Lung (tissue), 12 donors: ENCODE measurements around the gene TEDC2. TPM values are rescaled to one million over a fixed set of nuclear protein-coding genes. Genes with fewer than 3 reads are reported as not detected.

Source experiments
- ATAC-seq: fragments of 200-7000 bp; cut with Tn5 transposase; one replicate; pipeline ENCODE4 v1.9.1; 2020; ENCODE audit warnings: moderate number of reproducible peaks; ENCODE audit not compliant: insufficient read depth, low FRiP score
- DNase-seq, 3 donors: peaks; one replicate each; pipeline ENCODE4 v3.0.0-alpha.2; 2013 to 2017
- H3K27ac ChIP-seq, 2 donors: one replicate each; pipeline ENCODE4 v1.5.1; 2013; ENCODE audit warnings: mild to moderate bottlenecking in 2 of 2, moderate library complexity in 2 of 2, control low read depth in 1 of 2, inconsistent platforms in 1 of 2, low read depth in 1 of 2, low read length in 1 of 2
- H3K27me3 ChIP-seq, 3 donors: one replicate each; pipeline ENCODE4 v1.5.1; 2013; ENCODE audit warnings: low read length in 2 of 3; ENCODE audit not compliant: control insufficient read depth in 3 of 3, insufficient read depth in 3 of 3
- H3K36me3 ChIP-seq, 4 donors: one replicate each; pipeline ENCODE4 v1.5.1; 2013; ENCODE audit warnings: low read length in 4 of 4, mild to moderate bottlenecking in 1 of 4, moderate library complexity in 1 of 4; ENCODE audit not compliant: control insufficient read depth in 4 of 4, insufficient read depth in 4 of 4
- H3K4me1 ChIP-seq, 5 donors: one replicate each; pipeline ENCODE4 v1.5.1; 2013; ENCODE audit warnings: low read length in 5 of 5, mild to moderate bottlenecking in 2 of 5, moderate library complexity in 1 of 5; ENCODE audit not compliant: control insufficient read depth in 5 of 5, insufficient read depth in 5 of 5
- H3K4me3 ChIP-seq: one replicate; pipeline ENCODE4 v1.5.1; 2013; ENCODE audit warnings: mild to moderate bottlenecking, control low read depth, moderate library complexity
- H3K9ac ChIP-seq, 2 donors: one replicate each; pipeline ENCODE4 v1.5.1; 2013; ENCODE audit warnings: low read length in 2 of 2, control low read depth in 1 of 2; ENCODE audit not compliant: insufficient read depth in 1 of 2
- H3K9me3 ChIP-seq, 4 donors: one replicate each; pipeline ENCODE4 v1.5.1; 2013; ENCODE audit warnings: low read length in 3 of 4, mild to moderate bottlenecking in 1 of 4, moderate library complexity in 1 of 4; ENCODE audit not compliant: control insufficient read depth in 4 of 4, insufficient read depth in 3 of 4
- CTCF ChIP-seq: IDR thresholded peaks from 2 replicates; pipeline ENCODE4 v1.5.1; 2012; ENCODE audit warnings: mild to moderate bottlenecking; ENCODE audit errors: control extremely low read depth, extremely low read depth
- WGBS, 2 donors: extraction: QIAGEN DNeasy Blood & Tissue Kit; methylation state at CpG; one replicate each; pipeline ENCODE4 v1.1.7; 2013; 5-methylcytosine and 5-hydroxymethylcytosine counted together
- polyA plus RNA-seq, 2 donors: library from polyadenylated mRNA; stranded (reverse); fragments of 200-250 nt; gene quantifications; one replicate each; pipeline ENCODE4 v1.2.1, GENCODE V29; 2013
- total RNA-seq, 2 donors: library from RNA; depleted of rRNA in 1 of 2; stranded (reverse); fragments of >200 nt in 1 of 2; gene quantifications; one replicate each; pipeline ENCODE4 v1.2.1, GENCODE V29; 2014 to 2021
- donor health status: control.
- donor health status: control.
- donor health status: Bipolar disorder and iron deficiency.
- donor health status: healthy.
- donor health status: DM: yes; HTN: yes; CAD: no.

TEDC2 gene
- total and polyA plus RNA-seq, 4 donors, result 1.1 to 3.6 (median 2.2) TPM

GRCh38 chr16:2470234-2470601 lies 10.3 kb downstream of the TEDC2 start:
- no peak overlapping the region for H3K27ac ChIP-seq
- H3K9me3 ChIP-seq, result no peaks in the 10 kb centered on the region
- H3K27me3 ChIP-seq, result peaks cover 0 to 8% (median 0%) of the 10 kb centered on the region in 3 donors
- peaks cover 0 to 2% (median 0%) of the 10 kb centered on the region in 4 donors for H3K36me3 ChIP-seq
- no peak for DNase-seq
- no peak for TF ChIP-seq CTCF
- H3K9ac ChIP-seq, result no peak overlapping the region
- ATAC-seq, result no peak
- H3K4me1 ChIP-seq, result peaks cover 3 to 66% (median 20%) of the 10 kb centered on the region in 5 donors
- no peak overlapping the region for H3K4me3 ChIP-seq
- 83 to 90% methylated on average over 7 of the region's 7 CpGs for WGBS, 2 donors

GRCh38 chr16:2470603-2471015 lies 10.7 kb downstream of the TEDC2 start:
- peaks cover 0 to 2% (median 0%) of the 10 kb centered on the region in 4 donors for H3K36me3 ChIP-seq
- ATAC-seq (no peak), DNase-seq (peak in 1 of 3 donors; percentile 40)
- TF ChIP-seq CTCF, result no peak
- H3K4me3 ChIP-seq, result no peak overlapping the region
- H3K27ac ChIP-seq, result no peak overlapping the region
- peaks cover 0 to 8% (median 0%) of the 10 kb centered on the region in 3 donors for H3K27me3 ChIP-seq
- peaks cover 5 to 67% (median 21%) of the 10 kb centered on the region in 5 donors for H3K4me1 ChIP-seq
- WGBS, 2 donors, result 33 to 35% methylated on average over 9 of the region's 9 CpGs
- no peaks in the 10 kb centered on the region for H3K9me3 ChIP-seq
- no peak overlapping the region for H3K9ac ChIP-seq

GRCh38 chr16:2471016-2471652 lies 11.2 kb downstream of the TEDC2 start, which contains the start of gene NTN3:
TSS of gene NTN3 (plus strand) at chr16:2471297. CDS start at chr16:2471702, 405 bp downstream.
- no peaks in the 10 kb centered on the region for H3K9me3 ChIP-seq
- peaks cover 0 to 2% (median 0%) of the 10 kb centered on the region in 4 donors for H3K36me3 ChIP-seq
- WGBS, 2 donors, result 0 to 1% methylated on average over 39 to 59 of the region's 59 CpGs
- H3K4me1 ChIP-seq, result peaks cover 8 to 73% (median 26%) of the 10 kb centered on the region in 5 donors
- H3K4me3 ChIP-seq, result no peak within 1 kb of the TSS
- TF ChIP-seq CTCF, result no peak
- peaks cover 0 to 8% (median 0%) of the 10 kb centered on the region in 3 donors for H3K27me3 ChIP-seq
- ATAC-seq (no peak), DNase-seq (peak; percentile 96 to 97 (median 97))
- no peak within 1 kb of the TSS for H3K27ac ChIP-seq
- no peak within 1 kb of the TSS for H3K9ac ChIP-seq
